AG09319 (cell line): Measurements from ENCODE around the gene GOLGA7B.
"Not testable (repeated sequence)": the region's sequence is repeated elsewhere in the genome, so short reads cannot be mapped to it uniquely, and the experiment has no call there.

Experiments
- DNase-seq: peaks from one replicate; pipeline ENCODE4 v3.0.0-alpha.2; 2010; ENCODE audit warnings: low read depth; ENCODE audit errors: extremely low read depth
- CTCF ChIP-seq: IDR thresholded peaks from 2 replicates; pipeline ENCODE4 v1.5.1; 2011; ENCODE audit warnings: low read depth, mild to moderate bottlenecking, inconsistent platforms, low read length, moderate library complexity

GOLGA7B gene

GRCh38 chr10:97831259-97831658 is 18.4 kb upstream of the GOLGA7B start:
- TF ChIP-seq CTCF = no peak
- DNase-seq = no peak

GRCh38 chr10:97836446-97836845 is 13.2 kb upstream of the GOLGA7B start:
- DNase-seq = no peak
- TF ChIP-seq CTCF = no peak

GRCh38 chr10:97838091-97838490 is 11.6 kb upstream of the GOLGA7B start:
- no peak for TF ChIP-seq CTCF
- no peak for DNase-seq

GRCh38 chr10:97841166-97841565 is 8.5 kb upstream of the GOLGA7B start:
- not testable (repeated sequence) for DNase-seq

GRCh38 chr10:97842114-97842513 is 7.5 kb upstream of the GOLGA7B start:
- not testable (repeated sequence) for DNase-seq

GRCh38 chr10:97842656-97843280 is 6.9 kb upstream of the GOLGA7B start:
- TF ChIP-seq CTCF = no peak
- no peak for DNase-seq

GRCh38 chr10:97843281-97843671 is 6.4 kb upstream of the GOLGA7B start:
- no peak for TF ChIP-seq CTCF
- DNase-seq = no peak

GRCh38 chr10:97843972-97844371 is 5.7 kb upstream of the GOLGA7B start:
- not testable (repeated sequence) for DNase-seq

GRCh38 chr10:97844678-97845077 is 5.0 kb upstream of the GOLGA7B start:
- no peak for TF ChIP-seq CTCF
- DNase-seq = no peak
